Memory B cell (primary cell): ENCODE results near the gene MEX3D.
"Not testable (repeated sequence)": the region's sequence is repeated elsewhere in the genome, so short reads cannot be mapped to it uniquely, and the experiment has no call there.

Experiments used
- ATAC-seq: fragments of 150-1000 bp; cut with Tn5 transposase; 2 replicates; pipeline ENCODE4 v1.10.0; 2021; ENCODE audit warnings: low read depth, mild to moderate bottlenecking, moderate library complexity
- DNase-seq, 2 donors: peaks; one replicate each; pipeline ENCODE4 v3.0.0; 2022; ENCODE audit warnings: low spot score in 2 of 2
- H3K27ac Mint-ChIP-seq: one replicate; pipeline ENCODE4 v1.8.0; 2022; ENCODE audit warnings: mild to moderate bottlenecking, moderate library complexity, mixed read lengths
- H3K27me3 Mint-ChIP-seq: one replicate; pipeline ENCODE4 v1.8.0; 2022; ENCODE audit warnings: mixed read lengths
- H3K36me3 Mint-ChIP-seq: one replicate; pipeline ENCODE4 v1.8.0; 2022; ENCODE audit warnings: mild to moderate bottlenecking, mixed read lengths
- H3K4me1 Mint-ChIP-seq: one replicate; pipeline ENCODE4 v1.8.0; 2022; ENCODE audit warnings: mixed read lengths
- H3K4me3 Mint-ChIP-seq: one replicate; pipeline ENCODE4 v1.8.0; 2022; ENCODE audit warnings: mild to moderate bottlenecking, moderate library complexity, mixed read lengths
- H3K9me3 Mint-ChIP-seq: one replicate; pipeline ENCODE4 v1.8.0; 2022; ENCODE audit warnings: mixed read lengths

The MEX3D gene

DNA sequence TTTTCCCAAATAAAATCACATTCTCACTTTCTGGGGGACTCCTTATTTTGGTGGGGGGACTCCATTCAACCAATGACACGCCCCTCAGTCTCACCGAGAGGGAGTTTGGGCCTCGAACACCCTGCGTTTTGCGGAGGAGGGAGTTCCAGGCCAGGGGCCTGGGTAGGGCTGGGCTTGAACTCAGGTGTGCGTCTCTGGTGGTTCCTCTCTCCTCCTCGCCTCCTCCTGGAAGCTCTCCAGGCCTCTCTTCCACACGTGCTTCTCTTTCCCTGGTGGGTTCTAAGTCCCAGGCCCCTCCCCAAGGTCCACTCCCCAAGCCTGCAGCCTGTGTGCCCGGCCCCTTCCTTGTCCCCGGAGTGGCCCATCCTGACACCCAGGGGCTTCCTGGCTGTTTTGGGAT is 14.7 kb downstream of the MEX3D start:
- Mint-ChIP-seq H3K9me3 (peaks cover 1% of the 10 kb centered on the region), H3K4me3 (no peak overlapping the region), H3K27ac (no peak overlapping the region), H3K4me1 (peaks cover 3% of the 10 kb centered on the region), H3K36me3 (no peaks in the 10 kb centered on the region), H3K27me3 (peaks cover 12% of the 10 kb centered on the region)
- DNase-seq, result no peak
- no peak for ATAC-seq

DNA sequence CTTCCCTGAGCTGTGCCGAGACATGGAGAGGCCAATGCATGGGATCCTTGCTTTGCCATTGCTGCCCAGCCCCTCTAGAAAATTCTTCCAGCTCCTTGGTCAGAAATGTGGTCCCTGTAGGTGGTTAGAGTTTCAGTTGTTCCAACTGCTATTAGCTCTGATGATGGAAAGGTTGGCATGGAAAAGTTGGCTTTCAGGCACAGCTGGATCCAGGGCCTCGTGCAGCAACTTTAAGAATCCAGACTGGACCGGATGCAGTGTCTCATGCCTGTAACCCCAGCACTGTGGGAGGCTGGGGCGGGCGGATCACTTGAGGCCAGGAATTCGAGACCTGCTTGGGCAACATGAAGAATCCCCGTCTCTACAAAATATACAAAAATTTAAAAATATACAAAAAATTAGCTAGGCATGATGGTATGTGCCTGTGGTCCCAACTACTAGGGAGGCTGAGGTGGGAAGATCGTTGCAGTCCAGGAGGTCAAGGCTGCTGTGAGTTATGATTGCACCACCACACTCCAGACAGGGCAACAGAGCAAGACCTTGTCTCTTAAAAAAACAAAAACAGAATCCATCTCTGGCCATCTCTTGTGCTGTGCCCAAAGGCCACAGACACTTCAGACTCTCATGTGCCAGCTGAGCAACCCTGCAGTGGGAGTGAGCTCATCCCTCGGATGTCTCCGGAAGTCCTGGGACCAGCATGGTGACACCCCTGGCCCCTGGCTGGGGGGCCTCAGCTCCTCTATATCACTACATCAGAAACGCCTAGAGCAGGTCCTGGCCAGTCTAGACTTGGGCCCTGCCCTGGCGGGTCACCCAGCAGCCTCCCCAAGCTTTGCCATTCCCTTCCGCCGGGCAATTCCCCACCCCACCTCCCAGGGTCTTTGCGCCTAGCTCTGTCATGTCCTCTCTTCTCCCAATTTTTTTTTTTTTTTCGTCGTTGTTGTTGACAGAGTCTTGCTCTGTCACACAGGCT is 16.8 kb downstream of the MEX3D start:
- ATAC-seq, result no peak
- Mint-ChIP-seq H3K27ac (no peak overlapping the region), H3K4me3 (no peak overlapping the region), H3K4me1 (peaks cover 3% of the 10 kb centered on the region), H3K27me3 (peaks cover 12% of the 10 kb centered on the region), H3K9me3 (peaks cover 1% of the 10 kb centered on the region), H3K36me3 (no peaks in the 10 kb centered on the region)
- DNase-seq, result no peak

DNA sequence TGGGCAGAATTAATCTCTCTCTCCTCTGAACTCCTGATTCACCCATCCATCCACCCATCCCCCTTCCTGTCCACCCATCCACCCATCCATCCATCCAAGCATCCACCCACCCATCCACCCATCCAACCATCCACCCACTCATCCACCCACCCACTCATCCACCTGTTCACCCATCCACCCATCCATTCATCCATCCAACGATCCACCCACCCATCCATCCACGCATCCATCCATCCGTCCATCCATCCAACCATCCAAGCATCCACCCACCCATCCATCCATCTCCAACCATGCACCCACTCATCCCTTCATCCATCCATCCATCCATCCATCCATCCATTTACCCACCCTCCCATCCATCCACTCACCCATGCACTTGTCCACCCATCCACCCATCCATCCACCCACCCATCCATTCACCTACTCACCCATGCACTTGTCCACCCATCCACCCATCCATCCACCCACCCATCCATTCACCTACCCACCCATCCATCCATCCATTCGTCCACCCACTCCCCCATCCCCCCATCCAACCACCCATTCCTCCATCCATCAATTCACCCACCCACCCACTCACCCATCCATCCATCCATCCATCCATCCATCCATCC is 18.7 kb downstream of the MEX3D start:
- H3K27ac Mint-ChIP-seq, result no peak overlapping the region
- peaks cover 13% of the 10 kb centered on the region for H3K27me3 Mint-ChIP-seq
- H3K9me3 Mint-ChIP-seq, result peaks cover 1% of the 10 kb centered on the region
- peaks cover 6% of the 10 kb centered on the region for H3K4me1 Mint-ChIP-seq
- no peak overlapping the region for H3K4me3 Mint-ChIP-seq
- no peaks in the 10 kb centered on the region for H3K36me3 Mint-ChIP-seq
- ATAC-seq, result no peak
- DNase-seq, result no peak

DNA sequence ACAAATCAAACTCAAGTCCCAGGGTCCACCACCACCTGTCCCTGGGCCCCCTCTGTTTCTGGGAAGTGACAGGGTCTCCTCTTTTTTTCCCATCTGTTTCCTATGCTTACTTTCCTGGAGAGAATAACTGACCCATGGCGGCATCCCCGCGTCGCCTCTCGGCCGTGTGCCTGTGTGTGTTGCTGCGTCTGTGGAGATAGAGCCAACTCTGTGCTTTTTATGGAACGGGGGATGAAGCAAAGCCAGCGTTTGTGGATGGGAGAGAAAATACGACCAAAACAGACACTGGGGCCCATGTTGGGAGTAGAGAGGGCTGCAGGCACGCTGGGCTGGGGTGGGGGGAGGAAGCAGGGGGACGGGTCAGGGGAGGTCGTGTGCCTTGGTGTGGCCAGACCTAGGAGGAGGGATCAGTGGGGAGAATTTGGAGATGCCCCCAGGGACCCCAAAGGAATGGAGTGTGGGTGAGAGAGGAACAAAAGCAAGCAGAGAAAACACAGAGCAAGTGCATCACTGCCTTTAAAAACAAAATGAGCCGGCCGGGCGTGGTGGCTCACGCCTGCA is 27.7 kb downstream of the MEX3D start:
- Mint-ChIP-seq H3K9me3 (no peaks in the 10 kb centered on the region), H3K4me1 (no peaks in the 10 kb centered on the region), H3K27ac (no peak overlapping the region), H3K4me3 (no peak overlapping the region), H3K36me3 (no peaks in the 10 kb centered on the region), H3K27me3 (peaks cover 12% of the 10 kb centered on the region)
- DNase-seq, result no peak
- no peak for ATAC-seq

DNA sequence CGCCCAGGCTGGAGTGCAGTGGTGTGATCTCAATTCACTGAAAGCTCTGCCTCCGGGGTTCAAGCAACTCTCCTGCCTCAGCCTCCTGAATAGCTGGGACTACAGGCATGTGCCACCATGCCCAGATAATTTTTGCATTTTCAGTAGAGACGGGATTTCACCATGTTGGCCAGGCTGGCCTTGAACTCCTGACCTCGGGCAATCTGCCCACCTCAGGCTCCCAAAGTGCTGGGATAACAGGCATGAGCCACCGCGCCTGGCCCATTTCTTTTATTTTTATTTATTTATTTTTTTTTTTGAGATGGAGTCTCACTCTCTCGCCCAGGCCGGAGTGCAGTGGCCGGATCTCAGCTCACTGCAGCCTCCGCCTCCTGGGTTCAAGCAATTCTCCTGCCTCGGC is 28.4 kb downstream of the MEX3D start:
- not testable (repeated sequence) for H3K36me3 Mint-ChIP-seq

DNA sequence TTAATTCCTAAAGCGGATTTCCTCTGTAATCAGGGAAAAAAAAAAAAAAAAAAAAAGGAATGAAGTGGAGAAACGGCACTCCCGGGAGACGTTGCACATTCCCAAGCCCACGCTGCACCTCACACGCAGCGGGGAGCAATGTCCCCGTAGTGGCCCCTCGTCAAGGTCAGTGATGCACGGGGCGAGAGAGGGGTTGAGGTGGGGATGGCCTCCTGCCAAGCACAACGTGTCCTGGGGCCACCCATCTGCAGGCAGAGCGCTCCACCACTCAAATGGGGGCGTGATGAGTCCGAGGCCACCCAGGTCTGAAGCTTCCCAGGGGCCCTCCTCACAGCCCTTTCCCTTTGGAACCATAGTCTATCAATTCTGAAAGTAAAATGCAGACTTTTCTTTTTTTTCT is 29.1 kb downstream of the MEX3D start:
- Mint-ChIP-seq H3K27me3 (peaks cover 14% of the 10 kb centered on the region), H3K9me3 (no peaks in the 10 kb centered on the region), H3K4me1 (no peaks in the 10 kb centered on the region), H3K27ac (no peak overlapping the region), H3K36me3 (no peaks in the 10 kb centered on the region), H3K4me3 (no peak overlapping the region)
- DNase-seq, result no peak
- ATAC-seq, result no peak

More for the DNA sequence above, 28.4 kb downstream of the MEX3D start:
- not testable (repeated sequence) for ATAC-seq, H3K4me3 Mint-ChIP-seq, H3K27ac Mint-ChIP-seq, H3K4me1 Mint-ChIP-seq, DNase-seq, H3K9me3 Mint-ChIP-seq
- peaks cover 15% of the 10 kb centered on the region for H3K27me3 Mint-ChIP-seq

DNA sequence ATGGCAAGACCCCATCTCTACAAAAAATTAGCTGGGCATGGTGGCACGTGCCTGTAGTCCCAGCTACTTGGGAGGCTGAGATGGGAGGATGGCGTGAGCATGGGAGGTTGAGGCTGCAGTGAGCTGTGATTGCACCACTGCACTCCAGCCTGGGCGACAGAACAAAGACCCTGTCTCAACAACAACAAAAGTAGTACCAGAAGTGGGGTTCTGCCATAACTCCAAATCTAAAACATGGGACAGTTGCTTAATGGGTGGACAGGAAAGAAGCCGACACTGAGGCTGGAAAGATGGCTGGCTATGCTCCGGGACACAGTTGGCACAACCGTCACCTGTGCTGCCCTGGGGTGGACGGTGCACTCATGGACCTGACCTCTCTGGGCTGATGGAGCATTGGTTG is 32.4 kb downstream of the MEX3D start:
- H3K9me3 Mint-ChIP-seq, ATAC-seq, H3K4me1 Mint-ChIP-seq, DNase-seq, H3K27ac Mint-ChIP-seq, H3K36me3 Mint-ChIP-seq, H3K4me3 Mint-ChIP-seq: not testable (repeated sequence)
- H3K27me3 Mint-ChIP-seq, result peaks cover 14% of the 10 kb centered on the region

DNA sequence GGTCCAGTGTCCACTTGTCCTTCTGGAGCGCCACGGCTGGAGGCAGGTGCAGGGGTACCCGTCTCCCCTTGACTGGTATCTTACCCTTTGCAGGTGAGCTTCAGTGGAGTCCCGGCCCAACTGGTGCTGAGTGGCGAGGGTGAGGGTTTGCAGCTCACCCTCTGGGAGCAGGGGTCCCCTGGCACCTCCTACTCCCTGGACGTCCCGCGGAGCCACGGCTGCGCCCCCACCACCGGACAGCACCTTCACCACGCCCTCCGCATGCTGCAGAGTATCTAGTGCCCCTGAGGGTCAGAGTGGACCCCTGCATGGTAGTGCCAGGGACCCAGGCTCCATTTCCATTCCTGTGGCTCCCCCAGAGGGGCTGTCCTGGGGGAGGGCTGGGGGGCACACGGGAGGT is 33.2 kb downstream of the MEX3D start:
- Mint-ChIP-seq H3K4me3 (no peak overlapping the region), H3K9me3 (no peaks in the 10 kb centered on the region), H3K27ac (no peak overlapping the region), H3K27me3 (peaks cover 13% of the 10 kb centered on the region), H3K4me1 (no peaks in the 10 kb centered on the region), H3K36me3 (no peaks in the 10 kb centered on the region)
- no peak for DNase-seq
- no peak for ATAC-seq

DNA sequence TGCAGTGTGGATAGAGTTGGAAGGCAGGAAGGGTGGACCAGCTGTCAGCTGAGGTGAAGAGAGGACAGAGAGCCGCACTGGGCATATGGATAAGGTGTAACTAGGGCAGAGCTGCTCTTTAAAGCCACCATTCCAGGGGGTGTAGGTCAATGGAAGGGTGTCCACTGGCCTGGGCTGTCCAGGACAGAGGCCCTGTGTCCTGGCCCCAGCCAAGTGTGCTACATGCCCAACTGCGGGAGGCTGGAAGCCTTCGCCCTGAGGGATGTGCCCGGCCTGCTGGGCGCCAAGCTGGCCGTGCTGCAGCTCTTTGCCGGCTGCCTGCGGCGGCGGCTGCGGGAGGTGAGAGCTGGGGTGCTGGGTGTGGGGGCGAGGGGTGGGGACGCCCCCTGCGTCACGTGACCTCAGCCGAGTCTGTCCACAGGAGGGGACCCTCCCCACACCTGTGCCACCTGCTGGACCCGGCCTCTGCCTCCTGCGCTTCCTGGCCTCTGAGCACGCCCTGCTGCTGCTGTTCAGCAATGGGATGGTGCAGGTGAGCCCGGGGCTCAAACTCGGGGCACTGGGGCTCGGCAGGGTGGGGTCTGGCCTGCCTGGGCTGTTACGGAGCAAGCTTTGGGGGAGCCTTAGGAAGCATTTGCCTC is 34.5 kb downstream of the MEX3D start:
- Mint-ChIP-seq H3K4me3 (no peak overlapping the region), H3K4me1 (no peaks in the 10 kb centered on the region), H3K27ac (no peak overlapping the region), H3K27me3 (peaks cover 15% of the 10 kb centered on the region), H3K36me3 (no peaks in the 10 kb centered on the region), H3K9me3 (no peaks in the 10 kb centered on the region)
- no peak for ATAC-seq
- DNase-seq, result no peak

DNA sequence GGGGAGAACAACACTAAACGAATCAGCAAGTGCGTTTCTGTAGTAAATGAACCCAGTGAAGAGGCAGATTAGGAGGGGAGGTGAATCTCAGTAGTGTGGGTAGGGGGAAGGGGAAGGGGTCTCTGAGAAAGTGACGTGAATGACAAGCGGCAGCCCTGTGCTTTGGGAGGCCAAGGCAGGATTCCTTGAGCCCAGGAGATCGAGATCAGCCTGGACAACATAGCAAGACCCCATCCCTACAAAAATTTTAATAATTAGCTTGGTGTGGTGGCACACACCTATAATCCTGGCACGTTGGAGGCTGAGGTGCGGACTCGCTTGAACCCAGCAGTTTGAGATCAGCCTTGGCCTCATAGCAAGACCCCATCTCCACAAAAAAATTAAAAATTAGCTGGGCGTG is 36.1 kb downstream of the MEX3D start:
- DNase-seq (no peak), ATAC-seq (no peak)
- Mint-ChIP-seq H3K27me3 (peaks cover 20% of the 10 kb centered on the region), H3K4me1 (no peaks in the 10 kb centered on the region), H3K9me3 (no peaks in the 10 kb centered on the region), H3K4me3 (no peak overlapping the region), H3K27ac (no peak overlapping the region), H3K36me3 (no peaks in the 10 kb centered on the region)

DNA sequence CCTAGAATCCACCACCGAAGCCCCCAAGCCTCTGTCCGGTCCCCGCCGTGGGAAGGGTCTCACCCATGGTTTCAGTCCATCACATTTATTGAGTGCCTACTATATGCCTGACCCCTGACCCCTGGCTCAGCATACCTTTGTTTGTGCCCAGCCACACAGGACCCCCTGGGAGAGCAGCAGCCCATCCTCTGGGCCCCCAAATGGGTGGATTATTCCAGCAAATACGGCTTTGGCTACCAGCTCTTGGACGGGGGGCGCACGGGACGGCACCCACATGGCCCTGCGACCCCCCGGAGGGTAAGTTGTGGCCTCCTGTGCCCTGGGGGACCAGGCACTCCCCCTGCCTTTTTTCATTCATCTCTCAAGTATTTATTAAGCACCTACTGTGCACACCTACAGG is 36.5 kb downstream of the MEX3D start:
- no peak overlapping the region for H3K4me3 Mint-ChIP-seq
- H3K27me3 Mint-ChIP-seq, result peaks cover 23% of the 10 kb centered on the region
- H3K27ac Mint-ChIP-seq, result no peak overlapping the region
- H3K9me3 Mint-ChIP-seq, result no peaks in the 10 kb centered on the region
- H3K36me3 Mint-ChIP-seq, result no peaks in the 10 kb centered on the region
- H3K4me1 Mint-ChIP-seq, result no peaks in the 10 kb centered on the region
- ATAC-seq (no peak), DNase-seq (no peak)

DNA sequence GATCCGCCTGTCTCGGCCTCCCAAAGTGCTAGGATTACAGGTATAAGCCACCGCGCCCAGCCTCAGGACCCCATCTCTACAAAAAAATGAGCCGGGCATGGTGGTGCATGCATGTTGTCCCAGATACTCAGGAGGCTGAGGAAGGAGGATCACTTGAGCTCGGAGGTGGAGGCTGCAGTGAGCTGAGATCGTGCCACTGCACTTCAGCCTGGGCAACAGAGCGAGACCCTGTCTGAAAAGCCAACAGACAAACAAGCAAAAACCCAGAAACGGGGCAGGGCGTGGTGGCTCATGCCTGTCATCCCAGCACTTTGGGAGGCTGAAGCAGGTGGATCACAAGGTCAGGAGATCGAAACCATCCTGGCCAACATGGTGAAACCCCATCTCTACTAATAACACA is 37.3 kb downstream of the MEX3D start:
- not testable (repeated sequence) for DNase-seq, H3K4me1 Mint-ChIP-seq, H3K4me3 Mint-ChIP-seq, ATAC-seq, H3K27ac Mint-ChIP-seq, H3K36me3 Mint-ChIP-seq, H3K9me3 Mint-ChIP-seq
- peaks cover 30% of the 10 kb centered on the region for H3K27me3 Mint-ChIP-seq

DNA sequence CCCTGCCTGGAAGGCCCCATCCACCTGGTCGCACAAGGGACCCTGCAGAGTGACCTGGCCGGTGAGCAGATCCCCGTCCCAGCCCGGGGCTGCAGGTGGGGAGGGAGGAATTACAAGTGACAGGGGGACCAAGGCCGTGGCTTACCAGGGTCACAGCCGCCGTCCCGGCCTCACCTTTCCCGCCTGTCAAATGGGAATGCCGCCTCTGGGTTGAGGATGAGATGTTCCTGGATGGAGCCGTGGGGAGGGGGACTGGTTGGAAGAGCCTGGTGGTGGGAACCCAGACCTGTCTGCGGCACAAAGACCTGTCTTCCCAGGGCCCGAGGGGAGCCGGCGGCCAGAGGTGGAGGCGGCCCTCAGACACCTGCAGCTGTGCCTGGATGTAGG is 38.7 kb downstream of the MEX3D start:
- no peaks in the 10 kb centered on the region for H3K36me3 Mint-ChIP-seq
- peaks cover 38% of the 10 kb centered on the region for H3K27me3 Mint-ChIP-seq
- no peak overlapping the region for H3K27ac Mint-ChIP-seq
- ATAC-seq (no peak), DNase-seq (no peak)
- H3K4me1 Mint-ChIP-seq, result peaks cover 5% of the 10 kb centered on the region
- H3K9me3 Mint-ChIP-seq, result no peaks in the 10 kb centered on the region
- no peak overlapping the region for H3K4me3 Mint-ChIP-seq
